HL-60 (cell line): ENCODE data around the gene GALNT1.

Source experiments
- DNase-seq, 2 experiments: peaks; one replicate each; pipeline ENCODE4 v3.0.0-alpha.2; 2010 to 2020; ENCODE audit warnings: low read depth in 1 of 2, low spot score in 1 of 2
- H3K27ac ChIP-seq: fragments of 250-450 bp; sonication (Bioruptor Pico); replicated peaks from 2 replicates; pipeline ENCODE4 v1.5.1; 2020; ENCODE audit warnings: mild to moderate bottlenecking, moderate library complexity
- H3K27me3 ChIP-seq: fragments of 250-450 bp; sonication (Bioruptor Pico); 2 replicates; pipeline ENCODE4 v1.5.1; 2021; ENCODE audit warnings: mild to moderate bottlenecking, moderate library complexity; ENCODE audit not compliant: insufficient read depth, poor library complexity, severe bottlenecking
- H3K4me3 ChIP-seq: replicated peaks from 2 replicates; pipeline ENCODE4 v1.5.1; 2011; ENCODE audit warnings: mild to moderate bottlenecking, control low read depth, low read length; ENCODE audit not compliant: insufficient read depth
- GABPA ChIP-seq: IDR thresholded peaks from 2 replicates; pipeline ENCODE4 v1.6.1; 2012; ENCODE audit warnings: low read depth
- POLR2AphosphoS5 ChIP-seq: IDR thresholded peaks from 2 replicates; pipeline ENCODE4 v1.6.1; 2012; ENCODE audit warnings: low read depth
- REST ChIP-seq: IDR thresholded peaks from 2 replicates; pipeline ENCODE4 v1.6.1; 2012; ENCODE audit warnings: low read depth; ENCODE audit not compliant: insufficient replicate concordance
- SPI1 ChIP-seq: IDR thresholded peaks from 2 replicates; pipeline ENCODE4 v1.6.1; 2012; ENCODE audit warnings: low read depth, mild to moderate bottlenecking, borderline replicate concordance
- TF ChIP-seq, protein P1 (sequence below): IDR thresholded peaks from one replicate; pipeline ENCODE4 v1.5.1; 2011; ENCODE audit warnings: low read length, control low read depth, inconsistent platforms; ENCODE audit not compliant: insufficient read depth

Gene GALNT1

GRCh38 chr18:35705988-35706387 lies 124.4 kb downstream of the GALNT1 start:
- Histone ChIP-seq H3K27me3 (no peaks in the 10 kb centered on the region), H3K27ac (no peak overlapping the region), H3K4me3 (no peak overlapping the region)
- TF ChIP-seq GABPA: no peak
- TF ChIP-seq REST: no peak
- TF ChIP-seq SPI1: no peak
- TF ChIP-seq, protein P1, sequence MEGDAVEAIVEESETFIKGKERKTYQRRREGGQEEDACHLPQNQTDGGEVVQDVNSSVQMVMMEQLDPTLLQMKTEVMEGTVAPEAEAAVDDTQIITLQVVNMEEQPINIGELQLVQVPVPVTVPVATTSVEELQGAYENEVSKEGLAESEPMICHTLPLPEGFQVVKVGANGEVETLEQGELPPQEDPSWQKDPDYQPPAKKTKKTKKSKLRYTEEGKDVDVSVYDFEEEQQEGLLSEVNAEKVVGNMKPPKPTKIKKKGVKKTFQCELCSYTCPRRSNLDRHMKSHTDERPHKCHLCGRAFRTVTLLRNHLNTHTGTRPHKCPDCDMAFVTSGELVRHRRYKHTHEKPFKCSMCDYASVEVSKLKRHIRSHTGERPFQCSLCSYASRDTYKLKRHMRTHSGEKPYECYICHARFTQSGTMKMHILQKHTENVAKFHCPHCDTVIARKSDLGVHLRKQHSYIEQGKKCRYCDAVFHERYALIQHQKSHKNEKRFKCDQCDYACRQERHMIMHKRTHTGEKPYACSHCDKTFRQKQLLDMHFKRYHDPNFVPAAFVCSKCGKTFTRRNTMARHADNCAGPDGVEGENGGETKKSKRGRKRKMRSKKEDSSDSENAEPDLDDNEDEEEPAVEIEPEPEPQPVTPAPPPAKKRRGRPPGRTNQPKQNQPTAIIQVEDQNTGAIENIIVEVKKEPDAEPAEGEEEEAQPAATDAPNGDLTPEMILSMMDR: no peak
- TF ChIP-seq POLR2AphosphoS5: no peak
- DNase-seq: no peak

DNA sequence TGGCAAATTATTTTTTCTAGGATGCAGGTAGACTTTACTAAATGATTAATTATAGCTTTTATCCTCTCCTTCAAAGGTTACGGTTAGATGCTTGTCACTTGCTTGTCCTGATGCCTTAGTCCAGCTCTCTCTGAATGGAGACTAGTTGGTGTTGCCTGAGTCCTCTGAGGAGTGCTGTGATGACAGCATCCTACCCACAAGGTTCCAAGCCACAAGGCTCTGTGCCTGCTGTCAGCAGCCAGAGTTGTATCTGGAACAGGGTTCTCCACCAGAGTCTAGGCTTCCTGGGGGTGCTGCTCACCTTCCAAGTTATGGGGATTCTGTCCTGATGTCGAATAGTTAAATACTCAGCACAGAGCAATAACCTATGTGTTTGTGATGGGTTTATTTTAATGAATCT lies 125.7 kb downstream of the GALNT1 start:
- DNase-seq: no peak
- no peak for TF ChIP-seq REST
- no peak for TF ChIP-seq SPI1
- no peak for TF ChIP-seq POLR2AphosphoS5
- TF ChIP-seq GABPA: no peak
- TF ChIP-seq, protein P1: no peak
- Histone ChIP-seq H3K27me3 (no peaks in the 10 kb centered on the region), H3K27ac (no peak overlapping the region), H3K4me3 (no peak overlapping the region)

DNA sequence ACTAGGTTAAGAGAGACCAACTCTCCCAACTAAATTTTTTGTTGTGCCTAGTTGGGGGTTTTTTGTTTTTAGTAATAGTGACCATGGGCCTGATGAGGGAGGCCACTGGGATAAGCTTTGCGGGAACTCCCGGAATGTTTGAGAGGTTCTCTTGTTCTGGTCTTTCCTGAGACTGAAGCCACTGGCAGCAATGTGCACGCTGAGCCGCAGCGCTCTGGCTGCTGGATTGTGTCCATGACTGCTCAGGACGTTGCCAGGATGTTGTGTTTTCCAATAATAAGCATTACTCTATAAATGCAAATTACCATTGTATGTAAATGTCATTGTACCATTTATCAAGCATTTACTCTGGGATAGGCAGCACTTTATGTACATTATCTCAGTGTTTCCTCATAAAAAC lies 126.1 kb downstream of the GALNT1 start:
- no peak overlapping the region for H3K27ac ChIP-seq
- DNase-seq: no peak
- TF ChIP-seq POLR2AphosphoS5 (no peak), GABPA (no peak), REST (no peak)
- TF ChIP-seq, protein P1: no peak
- H3K4me3 ChIP-seq: no peak overlapping the region
- no peaks in the 10 kb centered on the region for H3K27me3 ChIP-seq
